ENCODE data around the gene KLHL25. TPM values are rescaled to one million over a fixed set of nuclear protein-coding genes. Genes with fewer than 3 reads are reported as not detected.

The KLHL25 gene
- total and polyA plus RNA-seq, 2 experiments from 2014 or later: 10.9 to 18.0 TPM

- H3K27ac ChIP-seq: peak overlapping the region; percentile 90
- TF ChIP-seq, protein P1, sequence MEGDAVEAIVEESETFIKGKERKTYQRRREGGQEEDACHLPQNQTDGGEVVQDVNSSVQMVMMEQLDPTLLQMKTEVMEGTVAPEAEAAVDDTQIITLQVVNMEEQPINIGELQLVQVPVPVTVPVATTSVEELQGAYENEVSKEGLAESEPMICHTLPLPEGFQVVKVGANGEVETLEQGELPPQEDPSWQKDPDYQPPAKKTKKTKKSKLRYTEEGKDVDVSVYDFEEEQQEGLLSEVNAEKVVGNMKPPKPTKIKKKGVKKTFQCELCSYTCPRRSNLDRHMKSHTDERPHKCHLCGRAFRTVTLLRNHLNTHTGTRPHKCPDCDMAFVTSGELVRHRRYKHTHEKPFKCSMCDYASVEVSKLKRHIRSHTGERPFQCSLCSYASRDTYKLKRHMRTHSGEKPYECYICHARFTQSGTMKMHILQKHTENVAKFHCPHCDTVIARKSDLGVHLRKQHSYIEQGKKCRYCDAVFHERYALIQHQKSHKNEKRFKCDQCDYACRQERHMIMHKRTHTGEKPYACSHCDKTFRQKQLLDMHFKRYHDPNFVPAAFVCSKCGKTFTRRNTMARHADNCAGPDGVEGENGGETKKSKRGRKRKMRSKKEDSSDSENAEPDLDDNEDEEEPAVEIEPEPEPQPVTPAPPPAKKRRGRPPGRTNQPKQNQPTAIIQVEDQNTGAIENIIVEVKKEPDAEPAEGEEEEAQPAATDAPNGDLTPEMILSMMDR (IDR thresholded peaks at IDR 0.05; ENCODE audit: low read depth, low read length): no peak
- H3K36me3 ChIP-seq: no peaks in the 10 kb centered on the region
- H3K9me3 ChIP-seq (ENCODE audit: low read depth): no peaks in the 10 kb centered on the region
- peaks cover 6% of the 10 kb centered on the region for H3K4me1 ChIP-seq (ENCODE audit: low read depth)
- no peaks in the 10 kb centered on the region for H3K27me3 ChIP-seq
- peak; percentile 38 to 60 for DNase-seq (ENCODE audit: low read depth in 1 of 2, low spot score in 1 of 2)
- H3K4me3 ChIP-seq: peak overlapping the region; percentile 95
Observed at GRCh38 chr15:85793641-85794597, 806 bp downstream of the KLHL25 start.

DNA sequence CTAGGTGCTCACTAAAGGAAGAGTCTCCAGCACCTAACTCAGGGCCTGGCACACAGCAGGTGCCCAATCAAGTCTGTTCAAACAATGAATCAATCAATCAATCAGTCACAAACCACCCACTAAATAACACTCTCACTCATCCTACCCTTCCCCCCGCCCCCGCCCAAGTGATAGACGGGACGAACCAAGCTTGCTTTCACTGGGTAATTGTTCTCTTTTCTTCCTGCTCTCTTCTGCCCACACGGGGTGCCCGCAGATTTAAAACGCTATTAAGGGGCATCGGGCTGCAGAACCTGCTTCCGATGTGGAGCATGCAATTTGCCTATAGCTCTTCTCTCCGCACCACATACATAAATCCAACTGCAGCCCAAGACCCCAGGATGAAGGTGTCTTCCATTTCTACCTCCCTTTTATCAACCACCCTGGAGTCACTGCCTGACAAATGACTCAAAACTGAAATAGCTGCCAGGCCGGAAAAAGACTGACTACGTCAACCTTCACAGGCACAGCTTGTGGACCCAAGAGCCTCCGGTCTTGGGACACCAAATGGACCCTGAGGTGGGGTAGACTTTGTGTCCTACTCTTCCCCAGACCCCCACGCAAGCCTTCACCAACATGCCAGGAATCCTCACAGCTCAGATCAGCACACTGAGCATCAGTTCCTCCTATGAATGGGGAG lies 1.7 kb downstream of the KLHL25 start:
- TF ChIP-seq, protein P1 (IDR thresholded peaks at IDR 0.05; ENCODE audit: low read depth, low read length): no peak
- DNase-seq (ENCODE audit: low read depth in 1 of 2, low spot score in 1 of 2): no peak

DNA sequence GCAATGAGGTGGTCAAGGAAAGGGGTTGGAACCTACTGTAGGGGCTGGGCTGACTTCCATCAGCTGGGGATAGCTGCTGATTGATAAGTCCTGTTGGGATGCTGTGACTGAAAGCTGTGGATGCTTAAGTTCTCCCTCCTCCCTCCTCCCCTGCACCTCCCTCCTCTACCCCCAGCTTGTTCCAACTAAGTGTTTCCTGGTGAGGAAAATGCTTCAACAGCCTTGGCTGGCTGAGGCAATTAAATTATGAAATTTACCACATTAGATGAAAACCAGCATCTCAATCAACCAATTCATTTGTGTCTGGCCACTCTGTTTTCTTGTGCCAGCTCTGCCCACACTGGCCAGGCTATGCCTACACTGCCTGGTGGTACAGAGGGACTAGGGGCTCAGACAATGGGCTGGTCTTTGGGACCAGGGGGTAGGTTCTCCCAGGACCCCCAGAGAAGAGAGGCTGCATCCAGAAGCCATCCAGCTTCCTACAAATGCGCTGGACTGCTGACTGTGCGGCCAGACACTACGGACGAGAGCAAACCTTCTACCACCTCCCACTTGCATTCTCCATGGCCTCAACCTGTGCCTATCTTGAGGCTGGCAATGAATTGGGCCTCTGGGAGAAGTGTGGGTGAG lies 2.5 kb downstream of the KLHL25 start:
- Histone ChIP-seq H3K4me3 (no peak overlapping the region), H3K36me3 (no peaks in the 10 kb centered on the region), H3K9me3 (ENCODE audit: low read depth) (no peaks in the 10 kb centered on the region), H3K27me3 (no peaks in the 10 kb centered on the region), H3K27ac (no peak overlapping the region), H3K4me1 (ENCODE audit: low read depth) (peaks cover 6% of the 10 kb centered on the region)
- DNase-seq (ENCODE audit: low read depth in 1 of 2, low spot score in 1 of 2): no peak
- TF ChIP-seq, protein P1 (IDR thresholded peaks at IDR 0.05; ENCODE audit: low read depth, low read length): no peak

More for the DNA sequence above, 1.7 kb downstream of the KLHL25 start:
- Histone ChIP-seq H3K4me3 (peak overlapping the region; percentile 95), H3K27me3 (no peaks in the 10 kb centered on the region), H3K9me3 (ENCODE audit: low read depth) (no peaks in the 10 kb centered on the region), H3K27ac (no peak overlapping the region), H3K36me3 (no peaks in the 10 kb centered on the region), H3K4me1 (ENCODE audit: low read depth) (peaks cover 6% of the 10 kb centered on the region)

DNA sequence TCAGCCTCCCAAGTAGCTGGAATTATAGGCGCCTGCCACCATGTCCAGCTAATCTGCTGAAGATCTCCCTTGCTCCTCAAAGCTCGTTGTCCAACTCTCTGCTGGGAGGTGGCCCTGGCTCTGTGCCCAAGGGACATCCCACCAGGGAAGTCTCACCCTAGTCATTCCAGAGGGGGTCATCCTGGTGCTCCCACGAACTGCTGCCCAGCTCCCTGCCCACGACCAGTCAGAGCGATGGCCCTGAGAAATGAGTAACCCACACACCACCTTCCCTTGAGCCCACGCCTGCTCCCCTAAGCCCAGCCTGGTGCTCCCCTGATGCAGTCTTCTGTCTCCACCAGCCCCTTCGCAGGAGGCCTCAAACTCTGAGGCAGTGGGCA lies 5.2 kb downstream of the KLHL25 start:
- H3K4me1 ChIP-seq (ENCODE audit: low read depth): peaks cover 24% of the 10 kb centered on the region
- H3K36me3 ChIP-seq: no peaks in the 10 kb centered on the region

More for the DNA sequence above, 5.2 kb downstream of the KLHL25 start:
- no peak for DNase-seq (ENCODE audit: low read depth in 1 of 2, low spot score in 1 of 2)
- Histone ChIP-seq H3K27ac (no peak overlapping the region), H3K27me3 (no peaks in the 10 kb centered on the region), H3K4me3 (no peak overlapping the region), H3K9me3 (ENCODE audit: low read depth) (no peaks in the 10 kb centered on the region)
- TF ChIP-seq, protein P1 (IDR thresholded peaks at IDR 0.05; ENCODE audit: low read depth, low read length): no peak

All from cardiac muscle cell (in vitro differentiated cells and primary cell).